HG03103 (cell line): ENCODE results near the gene GALNT16.

Experiments used
- ATAC-seq: cut with Tn5 transposase; IDR thresholded peaks from one replicate; pipeline ENCODE4 v1.9.1; 2021; ENCODE audit warnings: low read depth; ENCODE audit not compliant: unreplicated experiment

GALNT16 gene

GRCh38 chr14:69315301-69315700, 55.3 kb downstream of the GALNT16 start:
- no peak for ATAC-seq

- ATAC-seq, result no peak
Measured at GRCh38 chr14:69316449-69317101, 56.6 kb downstream of the GALNT16 start.

- no peak for ATAC-seq
Measured at GRCh38 chr14:69317102-69317755, 57.3 kb downstream of the GALNT16 start.

- ATAC-seq, result no peak
Measured at GRCh38 chr14:69317780-69318179, 57.8 kb downstream of the GALNT16 start.

GRCh38 chr14:69318241-69318640, 58.3 kb downstream of the GALNT16 start:
- no peak for ATAC-seq

GRCh38 chr14:69318901-69319475, 59.0 kb downstream of the GALNT16 start:
- no peak for ATAC-seq

- no peak for ATAC-seq
Measured at GRCh38 chr14:69319911-69320310, 60.0 kb downstream of the GALNT16 start.

GRCh38 chr14:69320581-69321365, 60.8 kb downstream of the GALNT16 start:
- no peak for ATAC-seq

- no peak for ATAC-seq
Measured at GRCh38 chr14:69321601-69322330, 61.8 kb downstream of the GALNT16 start.

GRCh38 chr14:69323266-69323998, 63.5 kb downstream of the GALNT16 start:
- ATAC-seq, result no peak

- no peak for ATAC-seq
Measured at GRCh38 chr14:69323999-69324282, 64.0 kb downstream of the GALNT16 start.

- no peak for ATAC-seq
Measured at GRCh38 chr14:69324341-69324931, 64.5 kb downstream of the GALNT16 start.

- ATAC-seq, result no peak
Measured at GRCh38 chr14:69325086-69325485, 65.1 kb downstream of the GALNT16 start.

- no peak for ATAC-seq
Measured at GRCh38 chr14:69325646-69326265, 65.8 kb downstream of the GALNT16 start.

- no peak for ATAC-seq
Measured at GRCh38 chr14:69326611-69327010, 66.7 kb downstream of the GALNT16 start.

GRCh38 chr14:69327507-69327906, 67.5 kb downstream of the GALNT16 start:
- no peak for ATAC-seq

- no peak for ATAC-seq
Measured at GRCh38 chr14:69328317-69328716, 68.4 kb downstream of the GALNT16 start.

- ATAC-seq, result no peak
Measured at GRCh38 chr14:69328765-69329164, 68.8 kb downstream of the GALNT16 start.

GRCh38 chr14:69331206-69331605, 71.2 kb downstream of the GALNT16 start:
- no peak for ATAC-seq
